CD14-positive monocyte (primary cell): ENCODE results near the gene NFKBIE. TPM values are rescaled to one million over a fixed set of nuclear protein-coding genes. Genes with fewer than 3 reads are reported as not detected.
A peak's percentile ranks its signal among the peaks of the same experiment; 100 is the strongest.

Source experiments
- DNase-seq, 3 donors: peaks; one replicate each; pipeline ENCODE4 v3.0.0-alpha.2; 2011 to 2022
- H2AFZ ChIP-seq: 2 replicates; pipeline ENCODE4 v1.6.0; 2012; ENCODE audit warnings: mild to moderate bottlenecking, low read depth, low read length, inconsistent platforms; ENCODE audit not compliant: insufficient read depth, poor library complexity, severe bottlenecking
- H3K27ac ChIP-seq, 2 donors: 1 replicate in 1 of 2; 2 replicates in 1 of 2; pipeline ENCODE4 v1.5.1; 2012 to 2013; ENCODE audit warnings: low read length in 2 of 2, control low read depth in 1 of 2, inconsistent platforms in 1 of 2, low read depth in 1 of 2, mild to moderate bottlenecking in 1 of 2
- H3K27me3 ChIP-seq, 2 donors: one replicate each; pipeline versions ENCODE4 v1.6.0 to v1.6.1; 2011 to 2013; ENCODE audit warnings: low read length in 2 of 2; ENCODE audit not compliant: control insufficient read depth in 2 of 2, insufficient read depth in 2 of 2
- H3K36me3 ChIP-seq, 2 donors: replicated peaks in 1 of 2; 1 replicate in 1 of 2; 2 replicates in 1 of 2; pipeline versions ENCODE4 v1.5.1 to v1.6.1; 2012 to 2013; ENCODE audit warnings: low read length in 2 of 2, control low read depth in 1 of 2, inconsistent platforms in 1 of 2, mild to moderate bottlenecking in 1 of 2; ENCODE audit not compliant: insufficient read depth in 2 of 2, control insufficient read depth in 1 of 2
- H3K4me1 ChIP-seq, 2 donors: 1 replicate in 1 of 2; 2 replicates in 1 of 2; pipeline versions ENCODE4 v1.5.1 to v1.6.1; 2012 to 2013; ENCODE audit warnings: low read length in 2 of 2, control low read depth in 1 of 2, inconsistent platforms in 1 of 2, mild to moderate bottlenecking in 1 of 2, moderate library complexity in 1 of 2; ENCODE audit not compliant: insufficient read depth in 2 of 2, control insufficient read depth in 1 of 2
- H3K4me2 ChIP-seq: replicated peaks from 2 replicates; pipeline ENCODE3; 2012; ENCODE audit warnings: low read length, moderate library complexity, mild to moderate bottlenecking; ENCODE audit not compliant: poor library complexity, severe bottlenecking; ENCODE audit errors: extremely low read depth
- H3K4me3 ChIP-seq, 3 experiments: fragments of 200-600 bp in 1 of 3; sonication (generic) in 1 of 3; replicated peaks in 1 of 3; 1 replicate in 2 of 3; 2 replicates in 1 of 3; pipeline ENCODE4 v1.5.1; 2011 to 2013; ENCODE audit warnings: low read length in 3 of 3, mild to moderate bottlenecking in 3 of 3, control low read depth in 2 of 3, low read depth in 2 of 3, inconsistent platforms in 1 of 3, moderate library complexity in 1 of 3
- H3K79me2 ChIP-seq: 2 replicates; pipeline ENCODE4 v1.6.0; 2012; ENCODE audit warnings: mild to moderate bottlenecking, control low read depth, inconsistent platforms, low read length, moderate library complexity; ENCODE audit not compliant: insufficient read depth
- H3K9ac ChIP-seq: 2 replicates; pipeline ENCODE4 v1.6.0; 2017; ENCODE audit warnings: low read length, mild to moderate bottlenecking; ENCODE audit not compliant: insufficient read depth, poor library complexity, severe bottlenecking
- H3K9me3 ChIP-seq, 2 donors: replicated peaks in 1 of 2; 1 replicate in 1 of 2; 2 replicates in 1 of 2; pipeline versions ENCODE4 v1.5.1 to v1.6.1; 2012 to 2013; ENCODE audit warnings: low read length in 2 of 2, control low read depth in 1 of 2; ENCODE audit not compliant: control insufficient read depth in 1 of 2, insufficient read depth in 1 of 2
- H4K20me1 ChIP-seq: 2 replicates; pipeline ENCODE4 v1.6.0; 2012; ENCODE audit warnings: mild to moderate bottlenecking, low read length, control low read depth, moderate library complexity; ENCODE audit not compliant: insufficient read depth
- H3K27ac Mint-ChIP-seq, 7 donors: one replicate each; pipeline ENCODE4 v1.8.0; 2020; ENCODE audit warnings: mild to moderate bottlenecking in 7 of 7, mixed read lengths in 7 of 7, moderate library complexity in 6 of 7, inconsistent platforms in 2 of 7
- H3K27me3 Mint-ChIP-seq, 3 donors: one replicate each; pipeline ENCODE4 v1.8.0; 2021 to 2022; ENCODE audit warnings: low read depth in 3 of 3, mild to moderate bottlenecking in 3 of 3, mixed read lengths in 3 of 3, moderate library complexity in 3 of 3, inconsistent platforms in 1 of 3
- H3K36me3 Mint-ChIP-seq, 2 donors: one replicate each; pipeline ENCODE4 v1.8.0; 2020; ENCODE audit warnings: mixed read lengths in 2 of 2, inconsistent platforms in 1 of 2, mild to moderate bottlenecking in 1 of 2
- H3K4me1 Mint-ChIP-seq: one replicate; pipeline ENCODE4 v1.8.0; 2020; ENCODE audit warnings: mild to moderate bottlenecking, mixed read lengths
- H3K4me3 Mint-ChIP-seq, 2 donors: one replicate each; pipeline ENCODE4 v1.8.0; 2020; ENCODE audit warnings: mild to moderate bottlenecking in 2 of 2, mixed read lengths in 2 of 2, moderate library complexity in 1 of 2
- H3K9me3 Mint-ChIP-seq, 7 donors: one replicate each; pipeline ENCODE4 v1.8.0; 2020 to 2022; ENCODE audit warnings: mixed read lengths in 7 of 7, mild to moderate bottlenecking in 6 of 7, moderate library complexity in 6 of 7, inconsistent platforms in 2 of 7
- whole genome bisulfite sequencing: methylation state at CpG from one replicate; pipeline ENCODE4 v1.1.5; 2013; ENCODE audit warnings: missing lambda C conversion rate; ENCODE audit not compliant: insufficient coverage; 5-methylcytosine and 5-hydroxymethylcytosine counted together
- intact Hi-C, 2 donors: fragments of 100-400 bp; cut with micrococcal nuclease; formaldehyde crosslinking; loops; one replicate each; pipeline versions ENCODE4 v1.15.0 to v1.15.1; 2023
- polyA plus RNA-seq, 3 donors: library from polyadenylated mRNA; depleted of rRNA in 1 of 3; unstranded in 2 of 3; stranded (reverse) in 1 of 3; fragments of 300-500 nt in 2 of 3; fragments of >200 nt in 1 of 3; fragmentation: Illumina TruSeq in 2 of 3; gene quantifications; 1 replicate in 2 of 3; 2 replicates in 1 of 3; pipeline ENCODE4 v1.2.3, GENCODE V29; 2012 to 2021
- TF ChIP-seq, protein P1 (sequence below): fragments of 200-600 bp; IDR thresholded peaks from one replicate; pipeline ENCODE4 v1.8.0; 2022; ENCODE audit warnings: antibody characterized with exemption, mild to moderate bottlenecking

NFKBIE gene
- polyA plus RNA-seq, 3 donors: 19.9 to 108 (median 23.2) TPM

DNA sequence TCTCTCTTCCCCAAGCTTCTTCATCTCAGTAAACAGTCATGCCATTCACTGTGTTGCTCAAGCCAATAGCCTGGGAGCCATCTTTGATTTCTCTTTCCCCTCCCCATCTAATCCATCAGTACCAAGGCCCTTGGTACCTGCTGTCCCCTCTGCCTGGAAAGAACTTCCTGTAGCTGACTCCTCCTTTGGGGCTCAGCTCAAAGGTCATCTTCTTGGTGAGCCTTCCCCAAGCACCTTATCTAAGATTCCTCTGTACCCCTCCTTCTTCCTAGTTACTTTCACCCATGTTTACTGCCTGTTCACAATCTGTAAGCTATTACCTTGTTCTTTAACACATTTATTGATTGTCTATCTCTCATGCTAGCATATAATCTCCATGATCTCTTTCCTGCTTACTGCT lies 44.3 kb upstream of the NFKBIE start:
- intact Hi-C loops: loop anchor here (5.0 kb wide), 1 partner anchor 42 kb away; the partner anchor contains the start of gene NFKBIE (in 2 of the 2)
- peak overlapping the region in 1 of 2 donors; percentile 4 for H3K4me3 Mint-ChIP-seq

DNA sequence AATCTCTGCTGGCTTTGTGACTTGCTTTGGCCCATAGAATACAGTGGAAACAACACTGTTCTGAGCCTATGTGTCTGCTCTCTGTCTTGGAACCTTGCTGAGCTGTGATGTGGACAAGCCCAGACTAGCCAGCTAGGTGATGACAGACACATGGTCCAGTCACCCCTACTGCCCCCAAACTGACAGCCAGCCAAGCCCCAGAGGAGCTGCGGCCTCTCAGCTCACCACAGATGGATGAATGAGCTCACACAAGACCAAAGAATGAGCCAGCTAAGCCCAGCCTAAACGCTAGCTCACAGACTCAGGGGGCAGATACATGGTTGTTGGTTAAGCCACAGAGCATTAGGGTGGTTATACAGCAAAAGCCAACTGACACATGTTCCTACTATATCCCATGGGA lies 43.7 kb upstream of the NFKBIE start:
- Mint-ChIP-seq H3K27ac (peak overlapping the region in 1 of 7 donors; percentile 76), H3K4me3 (no peak overlapping the region), H3K9me3 (peaks cover 0 to 3% (median 0%) of the 10 kb centered on the region in 7 donors), H3K4me1 (peaks cover 14% of the 10 kb centered on the region), H3K27me3 (no peaks in the 10 kb centered on the region), H3K36me3 (peaks cover 55 to 70% of the 10 kb centered on the region in 2 donors)
- 100% methylated on average over 2 of the region's 2 CpGs for WGBS
- Histone ChIP-seq H3K4me1 (peaks cover 8% of the 10 kb centered on the region in 2 donors), H2AFZ (no peak overlapping the region), H3K4me2 (no peak overlapping the region), H3K9ac (no peak overlapping the region), H3K9me3 (no peaks in the 10 kb centered on the region), H3K36me3 (peaks cover 60 to 75% of the 10 kb centered on the region in 2 donors), H3K4me3 (no peak overlapping the region), H3K27me3 (no peaks in the 10 kb centered on the region), H4K20me1 (no peaks in the 10 kb centered on the region), H3K79me2 (peaks cover 14% of the 10 kb centered on the region), H3K27ac (no peak overlapping the region)
- DNase-seq: no peak
- TF ChIP-seq, protein P1, sequence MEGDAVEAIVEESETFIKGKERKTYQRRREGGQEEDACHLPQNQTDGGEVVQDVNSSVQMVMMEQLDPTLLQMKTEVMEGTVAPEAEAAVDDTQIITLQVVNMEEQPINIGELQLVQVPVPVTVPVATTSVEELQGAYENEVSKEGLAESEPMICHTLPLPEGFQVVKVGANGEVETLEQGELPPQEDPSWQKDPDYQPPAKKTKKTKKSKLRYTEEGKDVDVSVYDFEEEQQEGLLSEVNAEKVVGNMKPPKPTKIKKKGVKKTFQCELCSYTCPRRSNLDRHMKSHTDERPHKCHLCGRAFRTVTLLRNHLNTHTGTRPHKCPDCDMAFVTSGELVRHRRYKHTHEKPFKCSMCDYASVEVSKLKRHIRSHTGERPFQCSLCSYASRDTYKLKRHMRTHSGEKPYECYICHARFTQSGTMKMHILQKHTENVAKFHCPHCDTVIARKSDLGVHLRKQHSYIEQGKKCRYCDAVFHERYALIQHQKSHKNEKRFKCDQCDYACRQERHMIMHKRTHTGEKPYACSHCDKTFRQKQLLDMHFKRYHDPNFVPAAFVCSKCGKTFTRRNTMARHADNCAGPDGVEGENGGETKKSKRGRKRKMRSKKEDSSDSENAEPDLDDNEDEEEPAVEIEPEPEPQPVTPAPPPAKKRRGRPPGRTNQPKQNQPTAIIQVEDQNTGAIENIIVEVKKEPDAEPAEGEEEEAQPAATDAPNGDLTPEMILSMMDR: no peak
- intact Hi-C loops: no loop called here

More for the DNA sequence above, 44.3 kb upstream of the NFKBIE start:
- Histone ChIP-seq H3K4me3 (no peak overlapping the region), H3K27me3 (no peaks in the 10 kb centered on the region), H3K9ac (no peak overlapping the region), H3K36me3 (peaks cover 55 to 69% of the 10 kb centered on the region in 2 donors), H3K79me2 (peaks cover 14% of the 10 kb centered on the region), H3K9me3 (no peaks in the 10 kb centered on the region), H4K20me1 (no peaks in the 10 kb centered on the region), H2AFZ (no peak overlapping the region), H3K27ac (no peak overlapping the region), H3K4me2 (no peak overlapping the region), H3K4me1 (peaks cover 8% of the 10 kb centered on the region in 2 donors)
- TF ChIP-seq, protein P1: no peak
- Mint-ChIP-seq H3K9me3 (peaks cover 0 to 3% (median 0%) of the 10 kb centered on the region in 7 donors), H3K27me3 (no peaks in the 10 kb centered on the region), H3K36me3 (peaks cover 54 to 64% of the 10 kb centered on the region in 2 donors), H3K4me1 (peaks cover 14% of the 10 kb centered on the region), H3K27ac (no peak overlapping the region)
- no peak for DNase-seq
